HG03159 (cell line): ENCODE data around the gene SLC25A34.

Experiments
- ATAC-seq: cut with Tn5 transposase; IDR thresholded peaks from one replicate; pipeline ENCODE4 v1.9.1; 2021; ENCODE audit warnings: mild to moderate bottlenecking, moderate library complexity; ENCODE audit not compliant: unreplicated experiment

The SLC25A34 gene

DNA sequence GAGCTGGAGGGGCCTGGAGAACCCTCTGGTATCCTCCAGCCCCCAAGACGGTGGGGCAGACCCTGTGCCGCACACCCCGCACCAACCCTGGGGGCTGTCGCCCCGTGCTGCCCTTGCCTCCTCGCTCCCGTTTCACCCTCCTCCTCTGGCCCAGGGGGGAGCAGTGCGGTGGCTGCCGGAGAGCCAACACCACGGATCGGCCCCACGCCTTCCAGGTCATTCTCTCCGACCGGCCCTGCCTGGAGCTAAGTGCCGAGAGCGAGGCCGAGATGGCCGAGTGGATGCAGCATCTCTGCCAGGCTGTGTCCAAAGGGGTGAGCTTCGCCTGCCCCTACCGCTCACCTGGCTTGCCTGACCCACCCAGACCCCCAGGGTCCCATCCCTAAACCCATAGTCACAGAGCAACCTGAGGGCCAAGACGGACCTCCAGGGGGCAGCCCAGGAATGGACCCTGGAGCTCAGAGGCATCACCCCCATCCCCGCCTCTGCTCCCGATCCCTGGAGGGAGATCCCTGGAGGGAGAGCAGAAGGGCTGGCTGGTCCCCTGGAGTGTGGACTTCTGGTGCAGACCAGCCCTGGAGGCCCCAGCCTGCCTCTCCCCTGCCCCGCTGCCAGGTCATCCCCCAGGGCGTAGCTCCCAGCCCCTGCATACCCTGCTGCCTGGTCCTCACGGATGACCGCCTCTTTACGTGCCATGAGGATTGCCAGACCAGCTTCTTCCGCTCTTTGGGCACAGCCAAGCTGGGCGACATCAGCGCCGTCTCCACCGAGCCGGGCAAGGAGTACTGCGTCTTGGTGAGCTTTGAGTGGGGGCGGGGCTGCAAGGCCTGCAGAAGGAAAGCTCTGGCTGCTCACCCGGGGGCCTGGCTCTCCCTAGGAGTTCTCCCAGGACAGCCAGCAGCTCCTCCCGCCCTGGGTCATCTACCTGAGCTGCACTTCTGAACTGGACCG is 4.0 kb upstream of the SLC25A34 start:
- ATAC-seq, result no peak

DNA sequence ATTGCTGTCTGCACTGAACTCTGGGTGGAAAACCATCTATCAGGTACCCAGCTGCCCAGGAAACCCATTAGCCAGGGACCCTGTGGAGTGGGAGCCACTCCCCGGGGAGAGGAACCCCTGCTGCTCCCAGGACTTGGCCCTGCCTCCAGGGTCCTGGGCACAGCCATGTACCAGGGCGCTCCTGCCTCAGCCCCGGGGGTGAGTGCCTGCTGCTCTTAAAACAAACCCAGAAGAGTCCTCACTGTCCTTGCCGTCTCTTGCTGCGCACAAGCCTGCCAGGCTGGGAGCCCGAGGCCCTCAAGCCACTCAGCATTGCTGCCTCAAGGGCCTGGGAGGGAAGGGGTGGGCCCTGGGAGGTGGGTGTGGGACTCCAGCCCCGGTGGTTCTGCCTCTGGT is 3.4 kb upstream of the SLC25A34 start:
- ATAC-seq, result no peak

DNA sequence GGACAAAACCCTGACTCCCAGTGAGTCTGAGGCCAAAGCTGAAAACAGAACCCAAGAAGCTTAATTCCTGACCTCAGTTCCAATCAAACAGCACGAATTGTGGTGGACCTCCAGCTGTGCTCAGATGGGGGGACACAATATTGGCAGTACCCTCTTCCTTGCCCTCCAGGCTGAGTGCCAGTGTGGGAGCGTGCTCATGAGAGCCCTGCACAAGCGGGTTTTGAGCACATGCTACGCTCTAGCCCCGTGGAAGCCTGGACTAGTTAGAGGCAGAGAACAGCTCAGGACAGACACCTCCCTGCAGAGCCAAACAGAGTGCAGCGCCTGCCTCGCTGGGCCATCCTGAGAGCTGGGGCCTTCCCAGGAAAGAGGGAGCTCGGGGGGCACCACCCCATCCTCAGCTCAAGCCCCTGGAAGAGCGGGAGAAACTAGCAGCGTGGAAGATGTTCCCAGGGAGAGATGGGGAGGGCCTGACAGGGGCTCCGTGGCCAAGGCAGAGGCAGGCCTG is 2.8 kb upstream of the SLC25A34 start:
- no peak for ATAC-seq

DNA sequence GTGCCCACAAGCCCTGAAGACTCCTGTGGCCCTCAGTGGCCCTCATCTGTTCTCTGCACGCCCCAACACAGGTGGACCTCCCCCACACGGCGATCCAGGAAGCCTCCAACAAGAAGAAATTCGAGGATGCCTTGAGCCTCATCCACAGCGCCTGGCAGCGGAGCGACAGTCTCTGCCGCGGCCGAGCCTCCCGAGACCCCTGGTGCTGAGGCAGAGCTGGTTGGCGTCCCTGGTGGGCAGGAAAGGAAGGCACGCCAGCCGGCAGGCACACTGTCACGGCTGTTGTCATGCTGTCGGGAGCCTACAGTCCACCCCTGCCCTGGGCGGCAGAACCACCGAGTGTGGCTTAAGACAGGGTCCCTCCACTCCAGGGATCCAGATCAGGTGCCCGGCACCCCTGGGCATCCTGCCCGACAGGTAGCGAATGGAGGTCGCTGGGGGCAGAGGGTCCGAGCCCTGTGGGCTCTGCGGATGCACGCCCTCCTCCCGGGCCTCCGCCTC is 2.3 kb upstream of the SLC25A34 start:
- no peak for ATAC-seq

DNA sequence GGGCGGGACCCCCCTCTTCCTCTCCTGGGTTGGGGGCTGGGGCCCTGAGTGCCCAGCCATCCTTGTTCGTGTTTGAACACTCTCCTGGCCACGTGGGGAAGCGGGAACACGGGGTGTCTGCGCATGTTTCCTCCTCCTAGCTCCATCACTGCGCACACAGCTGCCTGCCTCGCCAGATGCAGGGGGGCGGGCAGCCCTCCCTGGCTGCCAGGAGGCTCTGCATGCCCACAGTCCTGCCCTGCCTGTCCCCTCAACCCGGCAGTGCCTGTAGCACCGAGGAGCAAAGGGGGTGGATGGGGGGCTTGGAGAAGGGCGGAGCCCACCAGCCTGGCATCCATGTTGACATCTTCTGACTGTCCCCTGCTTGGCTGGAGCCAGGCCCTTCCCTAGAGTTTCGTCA is 1.8 kb upstream of the SLC25A34 start:
- no peak for ATAC-seq

DNA sequence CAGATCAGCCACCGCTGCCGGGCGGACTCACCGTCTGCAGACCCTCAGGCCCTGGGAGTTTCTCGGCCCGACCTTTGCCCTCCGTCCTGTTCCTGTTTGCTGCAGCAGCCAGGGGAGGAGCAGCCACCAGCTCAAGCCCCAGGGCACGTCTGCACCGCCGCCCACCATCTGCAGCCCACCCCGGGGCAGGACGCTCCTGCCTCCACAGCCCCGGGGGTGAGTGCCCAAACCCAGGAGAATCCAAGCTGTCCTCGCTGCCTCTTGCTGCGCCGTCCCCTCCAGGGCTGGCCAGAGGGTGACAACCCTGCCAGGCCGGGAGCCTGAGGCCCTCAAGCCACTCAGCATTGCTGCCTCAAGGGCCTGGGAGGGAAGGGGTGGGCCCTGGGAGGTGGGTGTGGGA is 1.2 kb upstream of the SLC25A34 start:
- no peak for ATAC-seq

DNA sequence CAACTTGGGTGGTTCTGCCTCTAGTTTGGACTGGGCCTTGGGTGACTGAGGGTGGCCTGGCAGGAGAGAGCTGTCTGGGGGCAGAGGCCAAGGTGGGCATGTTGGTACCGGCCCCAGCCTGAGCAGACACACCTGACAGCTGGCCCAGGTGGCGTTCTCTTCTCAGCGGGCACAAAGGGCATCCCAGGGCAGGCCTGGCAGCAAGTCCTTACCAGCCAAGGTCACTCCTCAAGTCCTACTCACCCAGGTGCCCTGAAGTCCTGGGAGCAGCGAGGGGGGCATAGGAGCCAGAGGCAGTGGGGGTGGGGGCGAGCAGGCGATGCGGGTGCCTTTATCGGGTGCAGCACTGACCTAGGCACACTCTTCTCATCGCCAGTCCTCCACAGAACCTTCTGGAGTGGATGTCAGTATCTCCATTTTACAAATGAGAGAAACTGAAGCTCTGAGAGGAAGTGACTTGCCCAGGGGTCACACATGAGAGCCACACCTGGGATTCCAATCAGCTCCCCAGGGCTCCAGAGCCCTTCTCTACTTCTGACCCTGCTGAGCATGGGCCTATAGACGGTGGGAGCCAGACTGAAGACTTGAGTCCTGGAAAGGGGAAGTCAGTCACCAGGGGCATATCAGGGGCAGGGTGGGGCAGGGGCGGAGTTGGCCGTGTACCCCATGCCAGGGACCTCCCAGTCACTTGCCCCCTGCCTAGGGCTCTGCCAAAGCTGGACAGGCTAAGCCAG is 587 bp upstream of the SLC25A34 start:
- ATAC-seq, result no peak

DNA sequence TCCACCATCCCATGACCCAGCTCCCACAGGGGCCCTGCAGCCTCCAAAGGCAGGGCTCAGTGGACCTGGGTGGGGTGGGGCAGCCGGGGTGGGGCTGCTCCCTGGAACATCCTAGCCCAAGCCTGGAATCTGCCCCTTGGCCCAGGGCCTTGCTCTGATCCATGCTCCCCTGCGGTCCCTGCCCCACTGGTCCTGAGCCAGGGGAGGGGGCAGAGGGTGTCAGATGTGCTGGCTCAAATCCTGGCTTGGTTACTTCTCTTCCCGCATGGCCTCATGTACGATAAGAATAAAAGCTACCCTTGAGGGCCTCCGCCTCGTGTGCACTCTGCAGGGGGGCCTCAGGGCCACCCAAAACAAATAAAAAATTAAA is 819 bp downstream of the SLC25A34 start:
- ATAC-seq, result no peak

DNA sequence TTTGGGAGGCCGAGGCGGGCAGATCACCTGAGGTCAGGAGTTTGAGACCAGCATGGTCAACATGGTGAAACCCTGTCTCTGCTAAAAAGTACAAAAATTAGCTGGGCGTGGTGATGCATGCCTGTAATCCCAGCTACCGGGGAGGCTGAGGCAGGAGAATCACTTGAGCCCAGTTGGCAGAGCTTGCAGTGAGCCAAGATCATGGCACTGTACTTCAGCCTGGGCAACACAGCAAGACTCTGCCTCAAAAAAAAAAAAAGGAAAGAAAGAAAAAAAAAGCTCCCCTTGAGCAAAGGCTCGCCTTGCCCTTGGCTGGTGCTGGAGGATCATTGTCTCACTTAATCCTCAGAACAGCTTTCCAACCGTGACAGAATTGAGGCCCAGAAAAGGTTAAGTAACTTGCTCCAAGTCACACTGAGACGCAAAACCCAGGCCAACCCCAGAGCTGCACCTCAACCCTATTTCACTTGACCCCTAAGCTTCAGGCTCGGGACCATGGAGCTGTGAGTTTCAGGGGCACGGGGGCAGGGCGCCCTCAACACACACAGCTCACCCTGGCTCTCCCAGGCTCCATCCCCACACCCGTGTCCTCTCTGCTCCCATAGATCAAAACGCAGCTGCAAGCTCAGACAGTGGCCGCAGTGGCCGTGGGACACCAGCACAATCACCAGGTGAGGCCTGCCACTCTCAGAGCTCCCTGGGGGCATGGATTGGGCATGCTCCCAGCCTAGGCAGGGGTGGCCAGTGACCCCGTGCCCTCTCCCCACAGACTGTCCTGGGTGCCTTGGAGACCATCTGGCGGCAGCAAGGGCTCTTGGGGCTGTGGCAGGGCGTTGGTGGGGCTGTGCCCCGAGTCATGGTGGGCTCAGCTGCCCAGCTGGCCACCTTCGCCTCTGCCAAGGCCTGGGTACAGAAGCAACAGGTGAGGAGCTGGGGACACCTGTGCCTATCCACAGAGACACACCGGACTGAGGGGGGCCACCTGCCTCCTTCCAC is 1.6 kb downstream of the SLC25A34 start:
- no peak for ATAC-seq

DNA sequence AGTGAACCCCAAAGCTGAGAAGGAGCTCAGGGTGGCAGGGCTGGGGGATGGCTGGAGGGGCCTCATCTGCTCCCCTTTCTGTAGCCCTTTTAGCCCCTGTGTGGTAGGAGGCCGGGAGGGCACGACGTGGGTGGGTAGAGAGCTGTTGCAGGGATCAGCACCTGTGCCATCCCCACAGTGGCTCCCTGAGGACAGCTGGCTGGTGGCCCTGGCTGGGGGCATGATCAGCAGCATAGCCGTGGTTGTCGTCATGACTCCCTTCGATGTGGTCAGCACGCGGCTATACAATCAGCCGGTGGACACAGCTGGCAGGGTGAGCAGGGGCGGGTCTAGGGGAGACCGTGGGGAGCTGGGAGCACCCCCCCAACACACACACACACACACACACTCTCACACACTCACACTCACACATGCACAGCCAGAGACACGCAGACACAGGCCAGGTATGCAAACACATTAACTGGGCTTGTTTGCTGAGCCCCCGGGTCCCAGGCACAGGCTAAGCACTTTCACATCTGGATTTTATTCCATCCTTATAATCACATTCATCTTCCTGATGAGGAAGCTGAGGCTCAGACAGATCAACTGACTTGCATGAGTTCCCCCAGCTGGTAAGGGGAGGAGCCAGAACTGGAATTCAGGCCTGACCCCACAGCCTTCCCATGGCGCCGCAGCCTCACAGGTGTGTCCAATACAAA is 2.5 kb downstream of the SLC25A34 start:
- no peak for ATAC-seq

DNA sequence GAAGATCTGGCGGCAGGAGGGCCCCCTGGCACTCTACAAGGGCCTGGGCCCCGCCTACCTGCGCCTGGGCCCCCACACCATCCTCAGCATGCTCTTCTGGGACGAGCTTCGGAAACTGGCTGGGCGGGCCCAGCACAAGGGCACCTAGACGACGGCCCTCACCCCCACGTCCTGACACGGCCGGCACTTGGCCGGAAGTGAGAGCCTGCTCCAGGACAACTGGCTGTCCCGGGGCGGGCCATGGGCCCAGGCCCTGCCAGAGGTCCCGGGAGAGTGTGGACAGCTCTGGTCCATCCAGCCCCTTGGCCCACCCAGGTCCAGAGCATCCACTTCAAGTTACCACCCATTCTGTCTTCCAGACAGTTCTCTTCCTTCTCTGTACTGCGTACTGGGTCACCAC is 3.2 kb downstream of the SLC25A34 start:
- no peak for ATAC-seq

DNA sequence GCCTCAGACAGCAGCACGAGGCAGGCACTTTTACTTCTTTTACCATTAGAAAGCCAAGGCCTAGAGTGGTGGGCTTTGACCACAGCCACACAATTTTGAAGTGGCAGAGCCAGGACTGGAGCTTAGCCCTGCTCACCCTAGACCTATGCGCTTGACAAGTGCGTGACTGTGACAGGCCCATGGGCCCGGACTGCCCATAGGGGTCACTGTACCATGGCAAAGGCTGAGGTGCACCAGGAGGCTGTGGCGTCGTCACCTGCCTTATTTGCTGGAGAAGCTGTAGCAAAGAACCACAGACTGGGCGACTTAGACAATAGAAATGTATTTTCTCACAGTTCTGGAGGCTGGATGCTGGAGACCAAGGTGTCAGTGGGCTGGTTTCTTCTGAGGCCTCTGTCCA is 3.7 kb downstream of the SLC25A34 start:
- no peak for ATAC-seq

DNA sequence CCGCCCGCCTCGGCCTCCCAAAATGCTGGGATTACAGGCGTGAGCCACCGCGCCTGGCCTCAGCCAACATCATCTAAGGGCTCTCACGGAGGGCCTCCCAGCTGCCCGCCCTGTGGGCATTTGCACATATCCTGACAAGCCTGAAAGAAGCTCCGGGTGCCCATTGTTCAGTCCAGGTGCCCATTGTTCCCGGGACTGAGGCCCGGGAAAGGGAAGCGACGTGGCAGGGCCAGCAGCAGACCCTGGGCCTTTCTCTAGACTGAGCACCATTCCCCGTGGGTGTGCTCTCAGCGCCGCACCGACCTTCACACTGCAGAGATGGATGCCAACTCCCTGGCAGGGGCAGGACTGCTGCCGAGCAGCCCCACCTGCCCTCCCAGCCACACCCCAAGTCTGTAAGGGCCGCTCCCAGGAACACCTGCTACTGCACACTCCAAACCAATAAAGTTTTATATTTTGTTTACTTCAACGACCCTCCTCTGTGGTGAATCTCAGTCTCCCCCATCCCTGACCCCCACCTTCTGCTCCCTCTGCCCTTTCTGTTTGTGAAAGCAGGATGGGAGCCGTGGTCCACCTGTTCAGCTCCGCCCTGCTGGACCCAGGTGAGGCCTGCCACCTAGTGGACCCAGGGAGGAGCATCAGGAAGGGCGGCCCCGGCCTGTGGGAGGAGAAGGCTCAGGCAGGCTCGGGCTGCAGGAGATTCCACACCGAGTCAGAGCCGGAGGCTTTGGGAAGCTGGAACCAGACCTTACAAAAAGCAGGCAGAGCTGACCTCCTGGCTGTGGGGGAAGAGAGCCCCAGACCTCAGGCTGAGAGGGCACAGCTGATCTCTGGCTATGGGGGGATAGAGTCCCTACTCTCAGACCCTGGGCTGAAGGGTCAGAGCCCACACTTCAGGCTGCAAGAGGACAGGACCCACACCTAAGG is 5.1 kb downstream of the SLC25A34 start:
- peak; percentile 72 for ATAC-seq

DNA sequence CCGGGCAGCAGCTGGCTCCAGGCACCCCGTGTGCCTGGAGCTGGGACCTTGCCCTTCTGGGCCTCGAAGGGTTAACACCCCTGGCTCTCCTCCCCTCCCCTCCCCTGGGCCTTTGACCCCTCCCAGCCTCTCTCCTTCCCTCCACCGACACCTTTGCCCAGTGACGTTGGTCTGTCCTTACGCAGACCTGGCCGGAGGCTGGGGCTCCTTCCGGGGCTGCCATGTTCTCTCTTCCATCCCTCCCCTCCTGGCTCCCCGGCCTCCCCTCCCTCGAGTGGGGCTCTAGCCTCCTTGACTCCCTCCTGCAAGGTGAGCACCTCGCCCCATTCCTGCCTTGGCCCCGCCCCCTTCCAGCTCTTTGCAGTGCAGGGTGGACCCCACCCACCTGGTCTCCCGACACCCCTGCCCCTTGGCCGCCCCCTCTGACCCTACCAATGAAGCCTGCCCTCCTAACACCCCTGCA is 6.3 kb downstream of the SLC25A34 start, which contains the start of gene TMEM82:
Gene TMEM82 (plus strand): TSS at position 161 of the 463 bp plus-strand sequence. CDS start 61 bp downstream, at position 222.
- no peak for ATAC-seq

DNA sequence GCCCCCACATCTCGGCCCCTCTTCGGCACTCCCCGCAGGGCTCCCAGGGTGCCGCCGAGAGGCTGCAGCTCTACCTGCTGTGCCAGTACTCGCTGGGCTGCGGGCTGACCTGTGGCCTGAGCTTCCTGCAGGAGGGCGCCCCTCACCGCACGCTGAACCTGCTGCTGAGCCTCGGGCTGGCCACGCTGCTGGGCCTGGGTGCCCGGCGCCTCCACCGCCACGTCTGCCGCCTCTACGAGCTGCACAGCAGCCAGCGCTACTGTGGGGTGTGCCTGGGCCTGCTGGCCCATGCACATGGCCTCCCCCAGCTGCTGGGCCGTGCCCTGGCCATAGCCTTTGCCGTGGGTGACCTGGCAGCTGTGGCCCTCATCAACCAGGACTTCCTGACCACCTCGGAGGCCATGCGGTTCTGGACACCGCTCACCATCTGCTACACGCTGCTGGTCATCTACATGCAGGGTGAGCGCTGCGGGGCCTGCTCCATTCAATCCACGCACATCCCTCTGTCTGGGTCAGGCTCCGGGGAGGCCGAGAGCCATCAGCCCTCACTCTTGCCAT is 8.1 kb downstream of the SLC25A34 start:
- ATAC-seq, result no peak

DNA sequence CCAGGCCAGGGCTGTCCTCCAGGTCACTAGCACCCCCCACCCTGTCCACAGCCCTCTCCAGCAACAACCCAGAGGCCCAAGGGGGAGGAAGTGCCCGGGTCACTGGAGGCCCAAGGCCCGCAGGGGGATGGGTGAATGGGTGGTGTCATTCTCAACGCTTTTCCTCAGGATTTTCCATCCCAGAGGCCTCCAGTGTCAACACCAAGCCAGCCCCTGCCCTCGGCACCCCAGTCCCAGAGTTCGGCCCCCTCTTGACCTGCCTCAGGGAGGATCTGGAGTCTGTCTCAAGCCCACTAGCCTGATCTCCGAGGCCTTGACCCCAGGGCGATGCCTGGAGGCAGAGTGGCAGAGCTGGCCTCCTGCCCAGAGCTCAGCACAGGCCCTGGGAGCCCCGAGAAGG is 11.3 kb downstream of the SLC25A34 start:
- no peak for ATAC-seq

DNA sequence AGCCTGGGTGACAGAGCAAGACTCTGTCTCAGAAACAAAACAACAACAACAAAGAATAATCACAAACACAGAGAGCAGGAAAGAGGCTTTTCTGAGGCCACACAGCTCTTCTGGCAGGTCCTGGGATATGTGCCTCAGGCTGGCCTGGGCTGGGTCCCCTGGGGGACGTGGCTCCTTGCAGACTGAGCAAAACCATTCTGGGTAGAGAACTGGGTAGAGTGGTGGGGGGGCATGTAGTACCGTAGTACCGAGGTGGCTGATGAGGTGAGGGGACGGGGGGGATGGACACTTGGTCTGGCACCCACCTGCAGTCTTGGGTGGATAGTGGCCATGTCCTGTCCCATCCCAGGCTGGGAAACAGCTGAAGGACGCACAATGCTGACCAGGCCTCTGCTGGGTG is 12.2 kb downstream of the SLC25A34 start:
- ATAC-seq, result no peak

DNA sequence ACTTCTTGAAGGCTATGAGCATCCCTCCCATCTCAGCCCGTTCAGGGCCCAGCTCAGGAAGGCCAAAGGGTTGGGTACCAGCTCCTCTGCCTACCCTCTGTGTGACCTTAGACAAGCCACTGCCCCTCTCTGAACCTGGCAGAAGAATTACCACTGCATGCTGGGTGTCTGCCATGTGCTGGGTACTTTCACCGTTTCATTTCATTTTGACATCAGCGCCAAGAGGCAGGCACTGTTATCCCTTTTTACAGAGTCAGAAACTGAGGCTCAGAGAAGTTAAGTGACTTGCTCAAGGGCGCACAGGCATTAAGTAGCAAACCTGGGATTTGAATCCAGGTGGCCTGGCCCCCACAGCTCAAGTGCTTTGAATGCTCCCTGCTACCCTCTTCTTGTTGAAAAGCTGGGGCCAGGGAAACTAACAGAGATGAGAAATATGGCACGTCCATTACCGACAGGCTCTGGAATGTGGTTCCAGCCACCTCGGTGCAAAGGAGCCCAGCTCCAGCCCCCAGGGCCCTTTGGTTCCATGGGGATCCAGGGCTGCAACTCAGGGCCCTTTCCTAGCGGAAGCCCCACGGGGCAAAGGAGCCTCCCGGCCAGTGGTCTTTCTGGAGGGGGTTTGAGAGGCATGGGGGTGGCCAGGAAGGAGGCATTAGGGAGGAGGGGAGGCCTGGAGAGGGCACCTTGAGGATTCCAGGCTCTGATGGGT is 12.8 kb downstream of the SLC25A34 start:
- no peak for ATAC-seq
